K562 (cell line): ENCODE measurements around the gene ADNP. TPM values are rescaled to one million over a fixed set of nuclear protein-coding genes. Genes with fewer than 3 reads are reported as not detected.

Experiments
- CCAR2 ChIP-seq: fragments of 200-400 bp; formaldehyde crosslinking; IDR thresholded peaks from 2 replicates; pipeline ENCODE4 v1.6.1; 2017; ENCODE audit warnings: mild to moderate bottlenecking, low read depth, low read length
- GATA2 ChIP-seq: sonication (generic); formaldehyde crosslinking; IDR thresholded peaks from 2 replicates; pipeline ENCODE4 v1.4.0; 2020; ENCODE audit warnings: mild to moderate bottlenecking, missing genetic modification reagents
- MXD1 ChIP-seq: fragments of 250-450 bp; sonication (Bioruptor Pico); IDR thresholded peaks from 2 replicates; pipeline ENCODE4 v1.8.0; 2021; ENCODE audit warnings: borderline replicate concordance, mild to moderate bottlenecking, moderate library complexity; ENCODE audit not compliant: poor library complexity, severe bottlenecking
- PREB ChIP-seq: sonication (generic); formaldehyde crosslinking; IDR thresholded peaks from 2 replicates; pipeline ENCODE4 v1.8.1; 2023; ENCODE audit warnings: mild to moderate bottlenecking, missing genetic modification reagents
- RAD21 ChIP-seq, 2 experiments: fragments of 250-450 bp in 1 of 2; fragments of 450-650 bp in 1 of 2; sonication (Bioruptor Pico) in 1 of 2; formaldehyde crosslinking in 1 of 2; IDR thresholded peaks in 1 of 2; conservative IDR thresholded peaks in 1 of 2; 2 replicates each; pipeline versions ENCODE4 v1.4.0 to v1.8.0; 2020 to 2022; ENCODE audit warnings: mild to moderate bottlenecking in 2 of 2, moderate library complexity in 1 of 2
- TRIM25 ChIP-seq: fragments of 450-650 bp; IDR thresholded peaks from 2 replicates; pipeline ENCODE4 v1.7.0; 2016; ENCODE audit warnings: borderline replicate concordance
- ZBTB1 ChIP-seq: sonication (generic); formaldehyde crosslinking; IDR thresholded peaks from 2 replicates; pipeline ENCODE4 v1.8.1; 2023; ENCODE audit warnings: missing genetic modification reagents, low read depth, mild to moderate bottlenecking, borderline replicate concordance
- ZBTB17 ChIP-seq: fragments of 450-650 bp; formaldehyde crosslinking; IDR thresholded peaks from 2 replicates; pipeline ENCODE4 v1.4.0; 2020; ENCODE audit warnings: mild to moderate bottlenecking
- ZNF398 ChIP-seq: fragments of 250-450 bp; sonication (Bioruptor Pico); IDR thresholded peaks from 2 replicates; pipeline ENCODE4 v1.8.0; 2021; ENCODE audit warnings: moderate library complexity, mild to moderate bottlenecking, inconsistent platforms
- polyA plus RNA-seq, 8 experiments: library from polyadenylated mRNA; depleted of rRNA in 4 of 8; stranded (reverse) in 5 of 8; unstranded in 3 of 8; fragments of >200 nt; fragmentation: Nextera tagmentation in 2 of 8; fragmentation: Illumina TruSeq in 1 of 8; extraction: Ambion mirVana in 2 of 8; extraction: Trizol in 1 of 8; gene quantifications; 2 replicates each; pipeline versions ENCODE4 v1.2.1 to v1.2.3, GENCODE V29; 2011 to 2014; ENCODE audit warnings: inconsistent platforms in 1 of 8, missing spikeins in 1 of 8
- total RNA-seq, 7 experiments: library from RNA; depleted of rRNA in 6 of 7; stranded (reverse); fragments of >200 nt in 6 of 7; fragmentation: Illumina TruSeq in 2 of 7; extraction: Trizol in 2 of 7; gene quantifications; 2 replicates each; pipeline versions ENCODE4 v1.2.1 to v1.2.3, GENCODE V29; 2011 to 2021; ENCODE audit warnings: low replicate concordance in 1 of 7

ADNP gene
- total and polyA plus RNA-seq, 9 of the 15 experiments (the other 6 are each of a cell fraction or from before 2014, with no cell fraction given) = 17.8 to 59.9 (median 25.3) TPM

- TF ChIP-seq TRIM25 (no peak), ZBTB1 (CRISPR knock-in tag) (no peak), CCAR2 (no peak), PREB (no peak), ZNF398 (CRISPR knock-in tag) (no peak), RAD21 (CRISPR knock-in tag; conservative IDR thresholded peaks at IDR 0.05 in 1 of 2, IDR thresholded peaks at IDR 0.05 in 1 of 2) (no peak), GATA2 (CRISPR knock-in tag) (no peak), ZBTB17 (CRISPR knock-in tag) (no peak), MXD1 (CRISPR knock-in tag) (no peak)
Observed at GRCh38 chr20:50969435-50969834, 38.2 kb upstream of the ADNP start (continued).
